Stimulated activated naive B cell treated with anti-CD40 and anti-IgM and Interleukin-4, amounts not matched to agents 10 μg/mL and 1 μg/mL and 100 μg/mL, for 72 hours (primary cell): ENCODE results near the gene BMPR1B.
"Not testable (repeated sequence)": the region's sequence is repeated elsewhere in the genome, so short reads cannot be mapped to it uniquely, and the experiment has no call there.

Experiments used
- ATAC-seq, 2 donors: fragments of 150-1000 bp; cut with Tn5 transposase; replicated peaks; 2 replicates each; pipeline ENCODE4 v1.10.0; 2021; ENCODE audit warnings: moderate library complexity in 1 of 2
- DNase-seq: peaks from one replicate; pipeline ENCODE4 v3.0.0; 2021
- H3K27ac Mint-ChIP-seq: one replicate; pipeline ENCODE4 v1.8.0; 2022; ENCODE audit warnings: mild to moderate bottlenecking, mixed read lengths
- H3K27me3 Mint-ChIP-seq, 2 donors: one replicate each; pipeline ENCODE4 v1.8.0; 2022; ENCODE audit warnings: mixed read lengths in 2 of 2
- H3K36me3 Mint-ChIP-seq, 2 donors: one replicate each; pipeline ENCODE4 v1.8.0; 2022; ENCODE audit warnings: mixed read lengths in 2 of 2, mild to moderate bottlenecking in 1 of 2
- H3K4me1 Mint-ChIP-seq, 2 donors: one replicate each; pipeline ENCODE4 v1.8.0; 2022; ENCODE audit warnings: mixed read lengths in 2 of 2, mild to moderate bottlenecking in 1 of 2
- H3K4me3 Mint-ChIP-seq, 2 donors: one replicate each; pipeline ENCODE4 v1.8.0; 2022; ENCODE audit warnings: mild to moderate bottlenecking in 2 of 2, mixed read lengths in 2 of 2, moderate library complexity in 1 of 2
- H3K9me3 Mint-ChIP-seq, 2 donors: one replicate each; pipeline ENCODE4 v1.8.0; 2022; ENCODE audit warnings: mixed read lengths in 2 of 2, mild to moderate bottlenecking in 1 of 2

The BMPR1B gene

GRCh38 chr4:95157596-95157995 lies 399.8 kb downstream of the BMPR1B start:
- no peak overlapping the region for H3K4me3 Mint-ChIP-seq
- H3K4me1 Mint-ChIP-seq = peaks cover 0 to 3% of the 10 kb centered on the region in 2 donors
- no peak overlapping the region for H3K27ac Mint-ChIP-seq
- H3K9me3 Mint-ChIP-seq = no peaks in the 10 kb centered on the region
- DNase-seq = no peak
- no peaks in the 10 kb centered on the region for H3K36me3 Mint-ChIP-seq
- ATAC-seq = no peak
- H3K27me3 Mint-ChIP-seq = peaks cover 0 to 4% of the 10 kb centered on the region in 2 donors

- peaks cover 0 to 3% of the 10 kb centered on the region in 2 donors for H3K4me1 Mint-ChIP-seq
- H3K27ac Mint-ChIP-seq = no peak overlapping the region
- peaks cover 0 to 4% of the 10 kb centered on the region in 2 donors for H3K27me3 Mint-ChIP-seq
- no peaks in the 10 kb centered on the region for H3K9me3 Mint-ChIP-seq
- H3K4me3 Mint-ChIP-seq = no peak overlapping the region
- no peaks in the 10 kb centered on the region for H3K36me3 Mint-ChIP-seq
- ATAC-seq (no peak), DNase-seq (no peak)
These were observed 400.3 kb downstream of the BMPR1B start for GRCh38 chr4:95158045-95158444.

GRCh38 chr4:95158626-95159025 lies 400.9 kb downstream of the BMPR1B start:
- no peak for DNase-seq
- Mint-ChIP-seq H3K9me3 (no peaks in the 10 kb centered on the region), H3K4me1 (peaks cover 0 to 3% of the 10 kb centered on the region in 2 donors), H3K36me3 (no peaks in the 10 kb centered on the region), H3K4me3 (no peak overlapping the region), H3K27me3 (peaks cover 0 to 4% of the 10 kb centered on the region in 2 donors), H3K27ac (no peak overlapping the region)
- ATAC-seq = no peak

- Mint-ChIP-seq H3K9me3 (no peaks in the 10 kb centered on the region), H3K27me3 (peaks cover 0 to 4% of the 10 kb centered on the region in 2 donors), H3K27ac (no peak overlapping the region), H3K36me3 (no peaks in the 10 kb centered on the region), H3K4me1 (peaks cover 0 to 3% of the 10 kb centered on the region in 2 donors), H3K4me3 (no peak overlapping the region)
- DNase-seq (no peak), ATAC-seq (no peak)
These were observed 401.6 kb downstream of the BMPR1B start for GRCh38 chr4:95159384-95159783.

- Mint-ChIP-seq H3K9me3 (no peaks in the 10 kb centered on the region), H3K4me1 (peaks cover 0 to 2% of the 10 kb centered on the region in 2 donors), H3K27me3 (peaks cover 0 to 4% of the 10 kb centered on the region in 2 donors), H3K36me3 (no peaks in the 10 kb centered on the region), H3K27ac (no peak overlapping the region), H3K4me3 (no peak overlapping the region)
- no peak for DNase-seq
- ATAC-seq = no peak
These were observed 404.2 kb downstream of the BMPR1B start for GRCh38 chr4:95161781-95162469.

- ATAC-seq = no peak
- no peak overlapping the region for H3K4me3 Mint-ChIP-seq
- H3K36me3 Mint-ChIP-seq = no peaks in the 10 kb centered on the region
- H3K9me3 Mint-ChIP-seq = no peaks in the 10 kb centered on the region
- peaks cover 0 to 4% of the 10 kb centered on the region in 2 donors for H3K27me3 Mint-ChIP-seq
- no peak for DNase-seq
- no peak overlapping the region for H3K27ac Mint-ChIP-seq
- H3K4me1 Mint-ChIP-seq = peaks cover 0 to 2% of the 10 kb centered on the region in 2 donors
These were observed 405.1 kb downstream of the BMPR1B start for GRCh38 chr4:95162867-95163266.

GRCh38 chr4:95165926-95166524 lies 408.3 kb downstream of the BMPR1B start:
- peak; percentile 60 to 64 for ATAC-seq

GRCh38 chr4:95167805-95168204 lies 410.1 kb downstream of the BMPR1B start:
- H3K27me3 Mint-ChIP-seq = no peaks in the 10 kb centered on the region
- H3K4me1 Mint-ChIP-seq = peaks cover 0 to 2% of the 10 kb centered on the region in 2 donors
- no peaks in the 10 kb centered on the region for H3K36me3 Mint-ChIP-seq
- H3K9me3 Mint-ChIP-seq = no peaks in the 10 kb centered on the region
- ATAC-seq (no peak), DNase-seq (no peak)
- no peak overlapping the region for H3K4me3 Mint-ChIP-seq
- no peak overlapping the region for H3K27ac Mint-ChIP-seq

More at GRCh38 chr4:95165926-95166524, 408.3 kb downstream of the BMPR1B start:
- Mint-ChIP-seq H3K36me3 (no peaks in the 10 kb centered on the region), H3K27me3 (peaks cover 0 to 2% of the 10 kb centered on the region in 2 donors), H3K27ac (no peak overlapping the region), H3K4me1 (peaks cover 0 to 2% of the 10 kb centered on the region in 2 donors), H3K4me3 (no peak overlapping the region), H3K9me3 (no peaks in the 10 kb centered on the region)
- DNase-seq = no peak

- H3K4me3 Mint-ChIP-seq = no peak overlapping the region
- H3K36me3 Mint-ChIP-seq = no peaks in the 10 kb centered on the region
- ATAC-seq (no peak), DNase-seq (no peak)
- no peaks in the 10 kb centered on the region for H3K27me3 Mint-ChIP-seq
- no peaks in the 10 kb centered on the region for H3K9me3 Mint-ChIP-seq
- peaks cover 0 to 2% of the 10 kb centered on the region in 2 donors for H3K4me1 Mint-ChIP-seq
- H3K27ac Mint-ChIP-seq = no peak overlapping the region
These were observed 412.4 kb downstream of the BMPR1B start for GRCh38 chr4:95170176-95170575.

- not testable (repeated sequence) for DNase-seq, ATAC-seq, H3K4me1 Mint-ChIP-seq, H3K27ac Mint-ChIP-seq, H3K9me3 Mint-ChIP-seq, H3K4me3 Mint-ChIP-seq, H3K36me3 Mint-ChIP-seq, H3K27me3 Mint-ChIP-seq
These were observed 413.6 kb downstream of the BMPR1B start for GRCh38 chr4:95171377-95171776.

GRCh38 chr4:95178938-95179337 lies 421.2 kb downstream of the BMPR1B start:
- peaks cover 4 to 7% of the 10 kb centered on the region in 2 donors for H3K27me3 Mint-ChIP-seq
- no peak for DNase-seq
- H3K36me3 Mint-ChIP-seq = peaks cover 0 to 3% of the 10 kb centered on the region in 2 donors
- no peak overlapping the region for H3K27ac Mint-ChIP-seq
- no peak overlapping the region for H3K4me3 Mint-ChIP-seq
- H3K4me1 Mint-ChIP-seq = no peaks in the 10 kb centered on the region
- H3K9me3 Mint-ChIP-seq = peaks cover 4 to 6% of the 10 kb centered on the region in 2 donors
- ATAC-seq = no peak

GRCh38 chr4:95180531-95181242 lies 422.9 kb downstream of the BMPR1B start:
- no peak for DNase-seq
- Mint-ChIP-seq H3K9me3 (peaks cover 4 to 6% of the 10 kb centered on the region in 2 donors), H3K4me3 (no peak overlapping the region), H3K36me3 (peaks cover 0 to 3% of the 10 kb centered on the region in 2 donors), H3K4me1 (no peaks in the 10 kb centered on the region), H3K27me3 (peaks cover 4 to 7% of the 10 kb centered on the region in 2 donors), H3K27ac (no peak overlapping the region)
- no peak for ATAC-seq

- Mint-ChIP-seq H3K4me3 (no peak overlapping the region), H3K9me3 (peaks cover 4 to 6% of the 10 kb centered on the region in 2 donors), H3K27ac (no peak overlapping the region), H3K36me3 (peaks cover 0 to 3% of the 10 kb centered on the region in 2 donors), H3K4me1 (no peaks in the 10 kb centered on the region), H3K27me3 (peaks cover 4 to 7% of the 10 kb centered on the region in 2 donors)
- DNase-seq (no peak), ATAC-seq (no peak)
These were observed 423.7 kb downstream of the BMPR1B start for GRCh38 chr4:95181243-95181995.

GRCh38 chr4:95181996-95182306 lies 424.2 kb downstream of the BMPR1B start:
- Mint-ChIP-seq H3K27me3 (peaks cover 4 to 7% of the 10 kb centered on the region in 2 donors), H3K9me3 (peaks cover 3 to 5% of the 10 kb centered on the region in 2 donors), H3K36me3 (peaks cover 0 to 3% of the 10 kb centered on the region in 2 donors), H3K27ac (no peak overlapping the region), H3K4me3 (no peak overlapping the region), H3K4me1 (no peaks in the 10 kb centered on the region)
- DNase-seq (no peak), ATAC-seq (no peak)
